Thyroid gland (tissue), 4 donors: ENCODE data around the gene KRTAP10-1.

Source experiments
- POLR2A ChIP-seq, 2 donors: fragments of 450-650 bp; IDR thresholded peaks; one replicate each; pipeline ENCODE4 v1.6.1; 2017; ENCODE audit warnings: antibody characterized with exemption in 2 of 2, mild to moderate bottlenecking in 2 of 2, moderate library complexity in 1 of 2
- TF ChIP-seq, protein P1 (sequence below), 6 experiments: fragments of 200-600 bp in 3 of 6; fragments of 450-650 bp in 3 of 6; sonication (generic) in 3 of 6; IDR thresholded peaks; one replicate each; pipeline ENCODE4 v1.5.1; 2016 to 2019; ENCODE audit warnings: antibody characterized with exemption in 6 of 6, mild to moderate bottlenecking in 2 of 6, inconsistent platforms in 1 of 6, moderate library complexity in 1 of 6

DNA sequence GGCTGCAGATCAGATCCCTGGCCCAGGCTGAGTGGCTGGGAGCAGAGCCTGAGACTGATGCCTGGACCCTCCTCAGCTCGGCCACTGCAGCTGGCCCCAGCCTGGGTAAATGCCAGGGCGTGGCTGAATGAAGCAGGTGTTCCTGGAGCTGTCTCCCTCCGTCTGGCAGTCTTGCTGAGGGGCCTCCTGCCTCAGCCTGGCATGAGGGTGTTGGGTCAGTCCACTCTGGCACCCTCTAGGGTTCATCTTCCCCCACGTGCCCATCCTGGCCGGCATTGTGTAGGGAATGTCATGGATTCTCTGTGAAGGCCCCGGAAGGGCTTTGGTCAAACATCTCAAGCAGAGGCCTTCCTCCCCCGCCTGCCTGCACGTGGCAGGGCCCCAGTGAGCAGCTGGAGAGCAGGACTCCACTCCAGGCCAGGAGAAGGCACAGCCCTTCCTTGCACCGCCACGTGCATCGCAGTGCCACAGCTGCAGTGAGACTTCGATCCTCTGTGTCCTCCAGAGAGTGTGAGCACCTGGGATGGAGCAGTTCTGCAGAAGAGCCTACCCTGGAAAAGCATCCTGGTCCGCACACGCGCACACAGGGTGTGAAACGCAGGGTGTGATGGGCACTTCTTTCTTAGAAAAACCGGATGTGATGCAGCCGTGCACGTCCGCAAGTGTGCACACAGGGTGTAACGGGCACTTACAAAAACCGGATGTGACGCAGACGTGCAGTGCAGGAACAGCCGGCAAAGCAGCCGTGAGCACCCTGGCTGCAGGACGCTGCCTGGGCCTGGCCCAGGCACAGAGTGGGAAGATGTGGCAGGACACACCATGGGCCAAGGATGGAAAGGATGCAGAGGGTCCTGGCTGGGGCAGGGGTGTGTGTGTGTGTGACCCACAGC, 28.9 kb upstream of the KRTAP10-1 start:
- TF ChIP-seq, protein P1, sequence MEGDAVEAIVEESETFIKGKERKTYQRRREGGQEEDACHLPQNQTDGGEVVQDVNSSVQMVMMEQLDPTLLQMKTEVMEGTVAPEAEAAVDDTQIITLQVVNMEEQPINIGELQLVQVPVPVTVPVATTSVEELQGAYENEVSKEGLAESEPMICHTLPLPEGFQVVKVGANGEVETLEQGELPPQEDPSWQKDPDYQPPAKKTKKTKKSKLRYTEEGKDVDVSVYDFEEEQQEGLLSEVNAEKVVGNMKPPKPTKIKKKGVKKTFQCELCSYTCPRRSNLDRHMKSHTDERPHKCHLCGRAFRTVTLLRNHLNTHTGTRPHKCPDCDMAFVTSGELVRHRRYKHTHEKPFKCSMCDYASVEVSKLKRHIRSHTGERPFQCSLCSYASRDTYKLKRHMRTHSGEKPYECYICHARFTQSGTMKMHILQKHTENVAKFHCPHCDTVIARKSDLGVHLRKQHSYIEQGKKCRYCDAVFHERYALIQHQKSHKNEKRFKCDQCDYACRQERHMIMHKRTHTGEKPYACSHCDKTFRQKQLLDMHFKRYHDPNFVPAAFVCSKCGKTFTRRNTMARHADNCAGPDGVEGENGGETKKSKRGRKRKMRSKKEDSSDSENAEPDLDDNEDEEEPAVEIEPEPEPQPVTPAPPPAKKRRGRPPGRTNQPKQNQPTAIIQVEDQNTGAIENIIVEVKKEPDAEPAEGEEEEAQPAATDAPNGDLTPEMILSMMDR (IDR thresholded peaks at IDR 0.05), result no peak
- no peak for TF ChIP-seq POLR2A (IDR thresholded peaks at IDR 0.05)
